ENCODE measurements around the gene ACTG2. TPM values are rescaled to one million over a fixed set of nuclear protein-coding genes. Genes with fewer than 3 reads are reported as not detected.

Gene ACTG2
- total and polyA plus RNA-seq, 8 donors = 143 to 2,977 (median 957) TPM

DNA sequence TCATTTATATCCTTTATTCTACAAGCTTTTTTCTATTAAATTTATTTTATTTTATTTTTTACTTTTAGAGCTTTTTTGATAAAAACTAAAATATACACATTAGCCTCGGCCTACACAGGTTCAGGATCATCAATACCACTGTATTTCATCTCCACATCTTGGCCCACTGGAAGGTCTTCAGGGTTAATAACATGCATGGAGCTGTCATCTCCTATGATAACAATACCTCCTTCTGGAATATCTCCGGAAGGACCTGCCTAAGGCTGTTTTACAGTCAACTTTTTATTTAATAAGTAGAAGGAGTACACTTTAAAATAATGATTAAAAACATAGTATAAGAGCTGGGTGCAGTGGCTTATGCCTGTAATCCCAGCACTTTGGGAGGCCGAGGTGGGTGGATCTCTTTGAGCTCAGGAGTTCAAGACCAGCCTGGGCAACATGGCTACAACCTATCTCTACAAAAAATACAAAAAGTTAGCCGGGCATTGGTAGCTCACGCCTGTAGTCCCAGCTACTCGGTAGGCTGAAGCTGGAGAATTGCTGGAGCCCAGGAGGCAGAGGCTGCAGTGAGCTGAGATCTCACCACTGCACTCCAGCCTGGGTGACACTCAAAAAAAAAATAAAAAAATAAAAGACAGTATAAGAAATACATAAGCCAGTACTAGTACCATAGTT lies 18.2 kb downstream of the ACTG2 start:
- TF ChIP-seq, protein P1, sequence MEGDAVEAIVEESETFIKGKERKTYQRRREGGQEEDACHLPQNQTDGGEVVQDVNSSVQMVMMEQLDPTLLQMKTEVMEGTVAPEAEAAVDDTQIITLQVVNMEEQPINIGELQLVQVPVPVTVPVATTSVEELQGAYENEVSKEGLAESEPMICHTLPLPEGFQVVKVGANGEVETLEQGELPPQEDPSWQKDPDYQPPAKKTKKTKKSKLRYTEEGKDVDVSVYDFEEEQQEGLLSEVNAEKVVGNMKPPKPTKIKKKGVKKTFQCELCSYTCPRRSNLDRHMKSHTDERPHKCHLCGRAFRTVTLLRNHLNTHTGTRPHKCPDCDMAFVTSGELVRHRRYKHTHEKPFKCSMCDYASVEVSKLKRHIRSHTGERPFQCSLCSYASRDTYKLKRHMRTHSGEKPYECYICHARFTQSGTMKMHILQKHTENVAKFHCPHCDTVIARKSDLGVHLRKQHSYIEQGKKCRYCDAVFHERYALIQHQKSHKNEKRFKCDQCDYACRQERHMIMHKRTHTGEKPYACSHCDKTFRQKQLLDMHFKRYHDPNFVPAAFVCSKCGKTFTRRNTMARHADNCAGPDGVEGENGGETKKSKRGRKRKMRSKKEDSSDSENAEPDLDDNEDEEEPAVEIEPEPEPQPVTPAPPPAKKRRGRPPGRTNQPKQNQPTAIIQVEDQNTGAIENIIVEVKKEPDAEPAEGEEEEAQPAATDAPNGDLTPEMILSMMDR (IDR thresholded peaks at IDR 0.05) = no peak
- TF ChIP-seq POLR2A (IDR thresholded peaks at IDR 0.05) (no peak), POLR2AphosphoS5 (IDR thresholded peaks at IDR 0.05) (no peak), EP300 (IDR thresholded peaks at IDR 0.05) (no peak)
- Histone ChIP-seq H3K27me3 (no peaks in the 10 kb centered on the region), H3K9me3 (no peaks in the 10 kb centered on the region), H3K27ac (peak overlapping the region in 1 of 5 donors; percentile 49), H3K4me3 (no peak overlapping the region), H3K4me1 (peaks cover 0 to 11% (median 0%) of the 10 kb centered on the region in 4 donors), H3K36me3 (peaks cover 0 to 63% (median 13%) of the 10 kb centered on the region in 4 donors)
- DNase-seq = no peak
- intact Hi-C loops (cut with DNase I; ENCODE audit: low total_unique reads) = no loop called here
- WGBS, 5 donors = 69 to 81% (median 78%) methylated on average over 6 of the region's 6 CpGs

DNA sequence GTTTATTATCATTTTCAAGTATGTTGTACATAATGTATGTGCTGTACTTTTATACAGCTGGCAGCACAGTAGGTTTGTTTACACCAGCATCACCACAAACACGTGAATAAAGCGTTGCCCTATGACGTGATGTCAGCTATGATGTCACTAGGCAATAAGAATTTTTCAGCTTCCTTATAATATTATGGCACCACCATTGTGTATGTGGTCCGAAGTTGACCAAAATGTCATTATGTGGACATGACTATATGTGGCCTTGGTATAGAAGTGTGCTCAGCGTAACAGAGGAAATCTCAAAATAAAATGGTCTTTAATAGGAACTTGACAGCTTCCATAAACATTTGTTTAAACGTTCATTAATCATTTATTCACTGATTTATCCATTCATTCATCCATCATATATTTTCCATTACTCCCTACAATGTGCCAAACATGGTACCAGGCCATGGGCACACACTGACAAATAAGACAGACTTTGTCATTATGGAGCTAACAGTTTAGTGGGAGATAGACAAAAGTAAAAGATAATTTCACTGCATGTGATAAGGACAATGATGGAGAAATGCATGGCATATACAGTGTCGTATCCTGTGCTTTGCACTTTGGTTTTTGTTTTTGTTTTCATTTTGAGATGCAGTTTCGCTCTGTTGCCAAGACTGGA lies 18.9 kb downstream of the ACTG2 start:
- Histone ChIP-seq H3K27ac (peak overlapping the region in 1 of 5 donors; percentile 49), H3K9me3 (no peaks in the 10 kb centered on the region), H3K27me3 (no peaks in the 10 kb centered on the region), H3K36me3 (peaks cover 0 to 68% (median 17%) of the 10 kb centered on the region in 4 donors), H3K4me3 (no peak overlapping the region), H3K4me1 (peaks cover 0 to 11% (median 0%) of the 10 kb centered on the region in 4 donors)
- TF ChIP-seq POLR2A (IDR thresholded peaks at IDR 0.05) (no peak), POLR2AphosphoS5 (IDR thresholded peaks at IDR 0.05) (no peak), EP300 (IDR thresholded peaks at IDR 0.05) (no peak)
- TF ChIP-seq, protein P1 (IDR thresholded peaks at IDR 0.05) = no peak
- DNase-seq = no peak
- WGBS, 5 donors = 72 to 83% (median 78%) methylated on average over 8 of the region's 8 CpGs
- intact Hi-C loops (cut with DNase I; ENCODE audit: low total_unique reads) = no loop called here

DNA sequence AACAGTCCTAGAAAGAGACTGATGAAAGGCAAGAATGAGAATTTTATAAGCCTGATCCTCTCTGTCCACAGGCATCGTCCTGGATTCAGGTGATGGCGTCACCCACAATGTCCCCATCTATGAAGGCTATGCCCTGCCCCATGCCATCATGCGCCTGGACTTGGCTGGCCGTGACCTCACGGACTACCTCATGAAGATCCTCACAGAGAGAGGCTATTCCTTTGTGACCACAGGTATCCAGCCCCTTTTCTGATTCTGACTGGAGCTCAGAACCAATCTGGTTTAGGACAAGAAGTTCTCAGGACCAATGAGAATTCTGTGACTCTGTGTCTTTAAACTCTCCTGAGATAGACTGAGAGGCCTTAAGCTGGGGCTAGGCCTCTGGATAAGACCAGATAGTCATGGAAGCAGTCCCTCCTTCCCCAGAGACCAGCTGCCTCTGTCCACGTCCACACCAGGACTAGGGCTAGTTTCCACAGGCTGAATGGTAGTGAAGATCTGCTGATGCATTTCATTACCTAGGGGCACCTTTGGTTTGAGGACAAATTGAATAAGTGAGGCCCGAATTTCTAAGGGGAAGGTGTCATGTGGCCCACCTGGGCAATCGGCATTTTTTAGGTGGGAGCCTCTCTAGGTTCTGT lies 20.7 kb downstream of the ACTG2 start:
- H3K4me1 ChIP-seq = no peaks in the 10 kb centered on the region
- H3K27me3 ChIP-seq = no peaks in the 10 kb centered on the region
- H3K27ac ChIP-seq = peak overlapping the region in 3 of 5 donors; percentile 15 to 48 (median 40)
- intact Hi-C loops (cut with DNase I; ENCODE audit: low total_unique reads) = no loop called here
- TF ChIP-seq, protein P1 (IDR thresholded peaks at IDR 0.05) = no peak
- TF ChIP-seq EP300 (IDR thresholded peaks at IDR 0.05) (no peak), POLR2AphosphoS5 (IDR thresholded peaks at IDR 0.05) (no peak), POLR2A (IDR thresholded peaks at IDR 0.05) (no peak)
- no peak overlapping the region for H3K4me3 ChIP-seq
- no peak for DNase-seq
- H3K36me3 ChIP-seq = peaks cover 0 to 85% (median 18%) of the 10 kb centered on the region in 4 donors
- no peaks in the 10 kb centered on the region for H3K9me3 ChIP-seq
- 85 to 95% (median 91%) methylated on average over 8 of the region's 8 CpGs for WGBS, 5 donors

DNA sequence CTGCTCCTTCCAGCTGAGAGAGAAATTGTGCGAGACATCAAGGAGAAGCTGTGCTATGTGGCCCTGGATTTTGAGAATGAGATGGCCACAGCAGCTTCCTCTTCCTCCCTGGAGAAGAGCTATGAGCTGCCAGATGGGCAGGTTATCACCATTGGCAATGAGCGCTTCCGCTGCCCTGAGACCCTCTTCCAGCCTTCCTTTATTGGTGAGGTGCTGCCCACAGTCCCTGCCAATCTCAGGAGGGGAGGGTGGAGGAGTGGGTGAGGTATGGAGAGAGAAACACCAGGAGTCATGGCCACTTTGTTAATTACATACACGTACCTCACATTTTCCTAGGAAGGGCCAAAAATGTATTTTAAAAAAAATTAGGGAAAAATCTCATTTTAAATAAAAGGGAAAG lies 21.9 kb downstream of the ACTG2 start:
- Histone ChIP-seq H3K4me3 (no peak overlapping the region), H3K36me3 (peaks cover 0 to 85% (median 22%) of the 10 kb centered on the region in 4 donors), H3K27ac (peak overlapping the region in 1 of 5 donors; percentile 48), H3K27me3 (no peaks in the 10 kb centered on the region), H3K4me1 (no peaks in the 10 kb centered on the region), H3K9me3 (no peaks in the 10 kb centered on the region)
- TF ChIP-seq EP300 (IDR thresholded peaks at IDR 0.05) (no peak), POLR2A (IDR thresholded peaks at IDR 0.05) (no peak), POLR2AphosphoS5 (IDR thresholded peaks at IDR 0.05) (no peak)
- TF ChIP-seq, protein P1 (IDR thresholded peaks at IDR 0.05) = no peak
- DNase-seq = no peak
- WGBS, 5 donors = 81 to 96% (median 92%) methylated on average over 4 of the region's 4 CpGs
- intact Hi-C loops (cut with DNase I; ENCODE audit: low total_unique reads) = no loop called here
